NOMO-1 (cell line): Measurements from ENCODE around the gene FBXO30.
A peak's percentile ranks its signal among the peaks of the same experiment; 100 is the strongest.

Experiments used
- DNase-seq, 2 experiments: peaks; one replicate each; lab custom pipeline; 2025; ENCODE audit not compliant: unreplicated experiment in 2 of 2; lab: John Stamatoyannopoulos, UW

Gene FBXO30

DNA sequence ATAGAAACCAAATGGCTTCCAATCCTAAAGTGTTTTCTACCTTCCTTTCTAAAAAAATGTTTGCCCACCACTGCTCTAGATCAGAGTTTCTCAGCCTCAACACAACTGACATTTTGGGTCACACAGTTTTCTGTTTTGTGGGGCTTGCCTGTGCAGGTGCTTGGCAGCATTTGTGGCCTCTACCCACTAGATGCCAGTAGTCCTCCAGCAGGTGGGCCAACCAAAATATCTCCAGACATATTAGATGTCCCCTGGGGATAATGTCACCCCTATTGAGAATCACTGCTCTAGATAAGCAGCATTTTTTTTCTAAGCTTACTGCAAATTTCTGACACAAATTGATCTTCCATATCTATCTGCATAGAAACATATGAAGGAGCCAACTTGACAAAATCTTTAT lies 53.0 kb downstream of the FBXO30 start:
- DNase-seq: no peak

DNA sequence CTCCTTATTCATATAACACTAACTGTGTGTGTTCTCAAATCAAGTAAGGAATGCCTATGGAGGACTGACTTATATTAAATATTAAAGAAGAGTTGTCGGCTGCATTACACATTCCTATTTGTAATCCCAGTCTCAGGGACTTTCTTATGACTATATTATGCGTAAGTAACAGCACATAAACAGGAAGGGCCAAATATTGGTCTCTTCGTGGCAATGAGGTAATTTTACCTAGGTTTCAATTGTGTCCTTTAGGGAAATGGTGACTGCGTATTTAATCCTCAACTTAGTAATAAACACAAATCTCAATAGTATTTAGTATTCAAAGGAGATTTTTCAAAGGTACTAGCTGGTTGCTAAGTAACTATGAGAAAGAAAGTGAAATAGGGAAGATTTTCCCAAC lies 56.5 kb downstream of the FBXO30 start:
- no peak for DNase-seq

DNA sequence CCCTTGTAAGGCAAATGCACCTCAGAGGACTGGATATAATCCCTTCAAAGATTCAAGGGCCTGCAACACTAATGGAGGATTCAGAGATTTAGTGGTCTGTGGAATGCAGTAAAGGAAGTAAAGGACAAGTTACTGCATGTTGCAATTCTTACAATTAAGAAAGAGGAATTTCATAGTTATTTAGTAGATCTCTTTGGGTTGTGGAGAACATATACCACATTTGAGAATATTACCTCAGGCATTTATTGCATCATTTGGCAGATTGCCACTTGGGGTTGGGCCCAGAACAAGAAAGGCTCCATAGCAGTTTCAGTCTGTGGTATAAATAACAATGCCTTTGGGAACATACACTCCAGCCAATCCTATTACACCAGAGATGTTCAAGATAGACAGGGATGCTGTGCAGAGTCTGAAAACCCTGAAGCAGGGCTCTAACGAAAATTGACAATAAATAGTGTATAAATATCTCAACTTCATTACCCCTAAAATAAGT lies 58.4 kb downstream of the FBXO30 start:
- peak; percentile 83 to 86 for DNase-seq

DNA sequence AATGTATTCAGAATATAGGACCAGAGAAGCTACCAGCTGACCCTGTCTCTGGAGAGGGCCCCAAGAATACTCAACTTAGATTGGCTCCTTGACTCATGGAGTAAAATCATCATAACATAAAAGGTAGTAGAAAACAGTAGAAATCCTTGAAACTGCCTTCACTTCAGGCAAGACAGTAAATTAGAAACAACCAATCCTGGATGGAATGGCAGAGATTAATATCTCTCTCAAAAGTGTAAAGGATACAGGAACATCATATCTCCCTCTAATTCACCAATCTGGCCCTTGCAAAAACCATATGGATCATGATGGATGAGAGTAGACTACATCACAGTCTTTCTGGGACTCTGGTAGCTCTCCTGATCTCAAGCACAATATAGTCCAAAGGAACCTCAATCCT lies 58.9 kb downstream of the FBXO30 start:
- no peak for DNase-seq

DNA sequence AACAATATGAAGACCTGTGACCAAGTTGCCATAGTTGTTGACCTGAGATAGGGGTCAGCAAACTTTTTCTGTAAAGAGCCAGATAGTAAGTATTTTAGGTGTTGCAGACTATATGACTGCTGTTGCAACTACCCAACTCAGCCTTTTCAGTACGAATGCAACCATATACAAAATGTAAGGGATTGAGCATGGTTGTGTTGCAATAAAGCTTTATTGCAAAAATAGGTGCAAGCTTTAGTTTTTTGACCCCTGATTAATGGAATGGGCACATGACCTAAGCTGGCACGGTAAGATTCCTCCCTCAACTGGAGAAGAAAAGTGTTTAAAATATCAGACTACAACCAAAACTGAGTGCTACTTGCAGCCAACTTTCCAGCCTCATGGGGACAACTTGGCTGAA lies 62.0 kb downstream of the FBXO30 start:
- no peak for DNase-seq

DNA sequence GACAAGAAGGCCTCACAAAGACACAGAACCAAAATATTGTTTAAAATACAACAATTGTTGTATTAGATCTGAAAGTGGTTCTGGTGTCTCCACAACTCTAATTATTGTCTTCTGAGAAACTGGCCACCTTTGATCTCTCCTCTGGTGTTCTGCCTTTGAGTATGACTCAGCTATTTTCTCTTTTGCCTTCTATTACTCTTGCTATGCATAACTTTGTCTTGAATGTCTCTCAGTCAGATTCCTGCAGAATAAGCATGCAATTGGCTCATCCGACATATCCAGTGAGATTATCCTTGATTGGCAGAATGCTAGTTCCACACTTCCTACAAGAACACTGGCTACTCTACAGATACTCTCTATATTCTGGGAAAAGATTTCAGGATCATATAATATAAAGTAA lies 65.0 kb downstream of the FBXO30 start:
- peak; percentile 27 to 59 for DNase-seq

DNA sequence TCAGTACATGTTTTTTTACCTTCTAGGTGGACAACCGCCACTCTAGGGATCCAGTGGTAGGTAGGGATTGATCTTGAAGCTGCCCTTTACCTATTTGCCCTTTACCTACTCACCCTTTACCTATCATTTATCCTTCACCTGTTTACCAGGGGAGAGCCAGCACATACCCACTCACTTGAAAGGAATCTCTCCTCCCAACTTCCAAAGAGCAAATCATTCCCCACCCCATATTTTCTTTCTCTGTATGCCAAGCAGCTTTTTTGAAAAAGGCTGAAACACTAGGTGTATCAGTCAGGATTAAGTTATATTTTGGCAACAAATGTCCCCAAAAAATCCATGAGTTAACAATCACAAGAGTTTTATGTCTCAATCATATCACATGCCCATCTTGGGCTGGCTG lies 68.7 kb downstream of the FBXO30 start:
- no peak for DNase-seq

DNA sequence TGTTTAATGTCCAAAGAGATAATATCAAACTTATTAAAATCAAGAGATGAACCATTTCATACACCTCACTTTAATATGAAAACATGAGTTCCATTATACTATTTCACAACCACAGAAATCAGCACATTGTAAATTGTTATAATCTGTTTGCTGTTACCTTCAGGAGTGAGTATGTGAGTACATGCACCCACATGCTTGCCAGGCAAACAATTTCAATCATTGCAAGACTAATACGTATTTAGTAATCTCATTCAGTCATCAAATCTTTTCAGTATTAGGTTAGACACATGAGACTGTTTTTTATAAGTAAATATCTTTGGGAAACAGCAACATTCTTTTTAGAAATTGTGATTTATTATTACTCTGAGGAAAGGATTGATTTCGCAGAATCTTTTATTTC lies 70.0 kb downstream of the FBXO30 start:
- DNase-seq: no peak
